Fibroblast of skin of left quadriceps (primary cell): ENCODE results near the gene GALNS.
"Not testable (repeated sequence)": the region's sequence is repeated elsewhere in the genome, so short reads cannot be mapped to it uniquely, and the experiment has no call there.

Source experiments
- DNase-seq, 2 experiments: peaks; one replicate each; pipeline ENCODE4 v3.0.0-alpha.2; 2013; ENCODE audit warnings: low read depth in 2 of 2

The GALNS gene

DNA sequence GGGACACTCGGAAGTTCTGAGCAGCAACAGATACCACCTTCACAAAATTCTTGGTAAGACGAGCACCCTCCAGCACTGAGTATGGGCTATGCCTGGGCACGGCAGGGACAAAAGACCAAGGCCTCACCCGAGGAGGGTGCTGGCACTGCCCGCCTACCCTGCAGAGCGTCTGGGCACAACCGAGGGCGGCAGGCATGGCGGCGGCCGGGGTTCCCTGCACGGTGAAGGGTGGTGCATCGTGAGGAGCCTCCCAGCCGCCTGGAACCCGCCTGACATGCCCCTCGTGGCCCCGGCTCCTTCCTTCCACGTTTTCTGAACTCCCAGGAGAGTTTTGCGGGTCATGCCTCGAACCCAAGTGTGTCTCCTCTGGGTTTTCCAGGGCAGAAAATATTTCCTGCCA lies 18.9 kb downstream of the GALNS start:
- no peak for DNase-seq

DNA sequence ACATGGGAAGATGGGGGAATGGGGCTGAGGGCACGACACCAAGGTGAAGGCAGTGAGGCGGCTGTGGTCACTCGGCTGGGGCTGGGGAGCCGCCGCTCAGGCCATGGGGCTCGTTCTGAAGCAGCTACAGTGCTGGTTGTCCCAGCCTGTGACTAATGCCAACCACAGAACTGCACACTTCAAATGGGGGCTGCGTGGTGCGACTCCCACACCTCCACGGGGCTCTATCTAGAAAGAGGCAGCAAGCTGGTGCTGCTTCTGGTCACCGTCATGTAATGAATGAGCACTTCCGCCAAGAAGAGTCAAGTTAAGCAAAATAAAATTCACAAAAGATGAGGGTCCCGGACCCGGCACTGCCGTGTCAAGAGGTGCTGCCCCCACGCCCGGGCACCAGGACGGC lies 20.0 kb downstream of the GALNS start:
- DNase-seq = no peak

- DNase-seq = no peak
Measured at GRCh38 chr16:88835818-88836217, 20.9 kb downstream of the GALNS start.

GRCh38 chr16:88835383-88835782 lies 21.4 kb downstream of the GALNS start:
- no peak for DNase-seq

DNA sequence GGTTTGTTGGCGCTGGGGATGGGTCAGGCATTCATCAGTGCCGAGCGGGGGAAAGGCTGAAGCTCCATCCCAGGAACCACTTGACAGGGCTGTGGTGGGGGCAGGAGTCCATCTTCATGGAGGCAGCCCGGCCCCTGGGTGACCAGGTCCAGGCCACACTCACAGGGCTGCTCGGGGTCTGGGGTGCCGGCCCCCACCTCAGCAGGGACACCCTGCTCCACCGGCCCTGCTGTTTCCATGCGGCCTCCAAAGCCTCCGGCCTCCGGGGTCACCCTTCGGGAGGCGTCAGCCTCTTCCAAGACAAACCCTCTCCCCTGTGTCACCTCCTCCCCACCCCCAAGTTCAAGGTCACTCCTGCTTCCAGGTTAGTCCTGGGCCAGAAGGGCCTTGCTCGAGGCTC lies 22.1 kb downstream of the GALNS start:
- DNase-seq = no peak

DNA sequence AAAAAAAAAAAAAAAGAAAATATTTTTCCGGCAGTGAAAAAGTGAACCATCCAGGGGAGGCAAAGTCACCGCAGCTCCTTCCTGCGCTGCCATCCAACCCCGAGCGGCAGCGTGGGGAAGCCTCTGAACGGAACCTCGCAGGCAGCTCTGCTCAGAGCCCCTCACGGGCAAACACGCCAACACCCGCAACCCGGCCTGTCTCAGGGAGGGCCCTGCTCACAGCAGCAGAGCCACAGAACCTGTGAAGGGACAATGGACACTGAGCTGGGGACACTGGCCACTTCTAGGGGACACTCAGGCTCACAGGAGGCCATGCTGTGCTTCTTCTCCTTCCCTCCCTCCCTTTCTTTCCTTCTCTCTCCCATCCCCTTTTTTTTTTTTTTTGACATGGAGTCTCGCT lies 23.7 kb downstream of the GALNS start:
- DNase-seq = no peak

DNA sequence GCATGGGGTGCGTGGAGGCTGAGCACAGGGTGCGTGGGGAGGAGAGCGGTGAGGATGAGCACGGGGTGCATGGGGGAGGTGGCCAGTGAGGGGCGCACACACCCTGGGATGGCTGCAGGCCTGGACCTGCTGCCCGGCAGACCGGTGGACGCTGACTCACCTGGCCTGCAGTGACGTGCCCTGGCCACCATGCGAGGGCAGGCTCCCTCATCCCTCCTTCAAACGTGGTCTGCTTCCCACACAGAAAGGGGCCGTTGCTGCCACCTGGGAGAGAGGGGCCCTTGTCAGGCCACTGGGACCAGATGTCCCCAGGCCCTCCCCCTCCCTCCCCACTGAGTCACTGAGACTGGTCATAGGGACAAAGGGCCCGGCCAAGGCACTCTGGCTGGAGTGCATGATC lies 24.9 kb downstream of the GALNS start:
- no peak for DNase-seq

DNA sequence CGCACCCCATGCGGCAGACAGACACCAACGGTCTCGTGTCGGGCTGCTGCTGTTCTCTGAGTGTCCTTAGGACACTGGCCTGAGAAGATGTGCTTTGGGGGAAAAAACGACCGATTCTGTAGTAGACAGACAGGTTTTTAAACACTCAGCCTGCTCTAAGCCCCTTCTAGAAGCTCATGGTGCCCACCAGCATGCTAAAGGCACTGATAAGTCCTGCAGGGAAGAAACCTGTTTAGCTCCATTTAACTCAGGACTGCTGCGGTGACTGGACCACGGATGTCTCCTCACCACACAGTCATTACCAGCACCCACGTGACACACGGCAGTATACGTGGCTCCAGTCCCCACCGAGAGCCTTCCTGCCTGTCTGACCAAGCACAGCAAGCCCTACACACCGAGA lies 26.0 kb downstream of the GALNS start:
- DNase-seq = no peak

DNA sequence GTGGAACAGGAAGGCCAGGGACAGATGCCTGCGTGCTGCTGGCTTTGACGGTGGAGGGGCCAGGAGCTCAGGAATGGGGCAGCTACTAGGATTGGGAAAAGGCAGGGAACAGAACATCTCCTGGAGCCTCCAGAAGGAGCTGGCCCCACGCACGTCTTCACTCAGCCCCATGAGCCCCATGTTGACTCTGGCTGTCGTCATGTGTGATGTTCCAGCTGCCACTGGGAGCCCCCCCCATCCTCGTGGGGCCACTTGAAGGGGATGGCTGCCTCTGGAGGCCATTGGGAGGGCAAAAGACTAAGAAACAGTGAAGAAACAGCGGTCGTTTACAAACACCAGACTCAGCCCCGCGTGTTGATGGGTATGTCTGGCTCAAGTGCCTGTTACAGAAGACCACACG lies 26.5 kb downstream of the GALNS start:
- no peak for DNase-seq

DNA sequence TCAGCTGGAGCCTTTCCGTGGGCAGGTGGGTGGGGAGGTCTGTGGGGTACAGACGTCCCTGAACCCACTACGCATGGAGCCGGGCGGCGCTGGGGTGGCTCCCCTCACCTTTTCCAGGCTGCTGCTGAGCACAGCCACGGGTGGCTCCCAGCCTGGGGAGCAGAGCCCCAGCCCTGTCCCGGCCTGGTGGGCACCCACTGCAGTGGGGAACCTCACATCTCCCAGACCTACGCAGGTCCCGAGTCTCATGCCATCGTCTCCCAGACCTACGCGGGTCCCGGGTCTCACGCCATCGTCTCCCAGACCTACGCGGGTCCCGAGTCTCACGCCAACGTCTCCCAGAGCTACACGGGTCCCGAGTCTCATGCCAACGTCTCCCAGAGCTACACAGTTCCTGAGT lies 28.0 kb downstream of the GALNS start:
- DNase-seq = no peak

DNA sequence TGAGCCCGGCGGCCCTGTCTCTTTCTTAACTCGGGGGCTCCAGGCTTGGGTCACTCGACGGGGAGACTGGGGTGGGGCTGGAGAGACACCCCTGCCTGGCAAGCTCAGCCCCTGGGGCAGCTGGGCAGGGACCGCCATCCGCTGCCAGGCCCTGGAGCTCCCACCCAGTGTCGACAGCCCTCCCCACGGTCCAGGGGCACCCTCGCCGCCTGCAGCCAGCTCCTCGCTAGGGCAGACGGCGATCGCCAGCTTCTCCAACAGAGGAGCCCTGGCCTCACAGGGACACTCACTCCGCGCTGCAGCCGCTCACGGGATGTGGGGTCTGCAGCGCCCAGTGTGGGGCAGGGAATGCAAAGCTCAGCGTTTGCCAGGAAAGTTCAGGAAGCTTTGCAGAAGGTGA lies 29.0 kb downstream of the GALNS start:
- no peak for DNase-seq

GRCh38 chr16:88826070-88826840 lies 30.5 kb downstream of the GALNS start:
- DNase-seq = no peak

DNA sequence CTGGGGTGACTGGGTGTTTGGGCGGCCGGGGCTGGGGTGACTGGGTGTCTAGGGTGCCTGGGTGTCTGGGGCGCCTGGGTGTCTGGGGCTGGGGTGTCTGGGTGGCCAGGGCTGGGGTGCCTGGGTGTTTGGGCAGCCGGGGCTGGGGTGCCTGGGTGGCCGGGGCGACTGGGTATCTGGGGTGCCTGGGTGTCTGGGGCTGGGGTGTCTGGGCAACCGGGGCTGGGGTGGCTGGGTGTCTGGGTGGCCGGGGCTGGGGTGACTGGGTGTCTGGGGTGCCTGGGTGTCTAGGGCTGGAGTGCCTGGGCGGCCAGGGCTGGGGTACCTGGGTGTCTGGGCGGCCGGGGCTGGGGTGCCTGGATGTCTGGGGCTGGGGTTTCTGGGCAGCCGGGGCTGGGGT lies 31.6 kb downstream of the GALNS start:
- no peak for DNase-seq

DNA sequence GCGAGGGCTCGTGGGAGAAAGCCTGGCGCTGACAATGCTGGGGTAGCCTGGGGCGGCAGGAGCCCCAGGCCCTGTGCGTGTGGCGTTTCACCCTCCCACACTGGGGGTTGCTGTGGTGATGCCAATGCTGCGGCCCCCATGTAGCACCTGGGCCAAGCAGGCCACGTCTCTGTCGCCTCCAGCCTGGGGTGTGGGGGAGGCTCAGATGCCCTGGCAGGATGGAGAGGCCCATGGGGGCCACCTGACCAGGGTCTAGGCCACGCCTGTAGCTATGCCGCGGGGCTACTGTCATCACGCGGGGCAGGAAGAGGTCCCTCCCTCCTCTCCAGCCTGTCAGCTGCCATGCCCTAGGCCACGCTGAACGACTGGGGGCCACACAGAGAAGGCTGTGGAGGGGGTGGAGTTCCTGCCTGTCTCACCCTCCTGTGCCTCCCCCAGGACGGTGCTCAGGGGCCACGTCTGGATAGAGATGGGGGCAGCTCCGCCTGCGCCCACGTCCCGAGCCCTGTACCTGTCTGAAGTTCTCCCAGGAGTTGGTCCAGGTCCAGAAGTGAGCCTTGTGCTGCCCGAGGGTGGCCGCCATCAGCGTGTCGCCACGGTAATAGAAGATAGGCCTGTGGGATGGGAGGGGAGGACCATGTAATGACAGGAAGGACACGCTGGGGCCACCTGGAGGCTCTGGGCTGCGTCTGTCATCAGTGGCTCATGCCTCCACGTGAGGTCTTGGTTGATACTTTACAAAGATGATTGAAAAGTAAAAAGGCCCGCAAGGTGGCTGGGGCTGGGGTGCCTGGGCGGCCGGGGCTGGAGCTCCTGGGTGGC lies 32.3 kb downstream of the GALNS start:
- no peak for DNase-seq

DNA sequence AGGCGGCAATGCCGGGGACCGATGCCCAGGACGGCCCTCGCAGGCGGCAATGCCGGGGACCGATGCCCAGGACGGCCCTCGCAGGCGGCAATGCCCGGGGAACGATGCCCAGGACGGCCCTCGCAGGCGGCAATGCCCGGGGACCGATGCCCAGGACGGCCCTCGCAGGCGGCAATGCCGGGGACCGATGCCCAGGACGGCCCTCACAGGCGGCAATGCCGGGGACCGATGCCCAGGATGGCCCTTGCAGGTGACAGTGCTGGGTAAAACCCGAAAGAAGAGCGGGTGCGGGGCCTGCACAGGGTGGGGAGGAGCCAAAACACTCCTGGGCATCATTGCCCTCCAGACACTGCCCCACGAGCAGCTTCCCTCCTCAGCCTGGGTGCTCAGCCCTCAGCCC lies 33.1 kb downstream of the GALNS start:
- DNase-seq = not testable (repeated sequence)

- no peak for DNase-seq
Measured at GRCh38 chr16:88822281-88823040, 34.3 kb downstream of the GALNS start.

- no peak for DNase-seq
Measured at GRCh38 chr16:88821168-88821850, 35.4 kb downstream of the GALNS start.

DNA sequence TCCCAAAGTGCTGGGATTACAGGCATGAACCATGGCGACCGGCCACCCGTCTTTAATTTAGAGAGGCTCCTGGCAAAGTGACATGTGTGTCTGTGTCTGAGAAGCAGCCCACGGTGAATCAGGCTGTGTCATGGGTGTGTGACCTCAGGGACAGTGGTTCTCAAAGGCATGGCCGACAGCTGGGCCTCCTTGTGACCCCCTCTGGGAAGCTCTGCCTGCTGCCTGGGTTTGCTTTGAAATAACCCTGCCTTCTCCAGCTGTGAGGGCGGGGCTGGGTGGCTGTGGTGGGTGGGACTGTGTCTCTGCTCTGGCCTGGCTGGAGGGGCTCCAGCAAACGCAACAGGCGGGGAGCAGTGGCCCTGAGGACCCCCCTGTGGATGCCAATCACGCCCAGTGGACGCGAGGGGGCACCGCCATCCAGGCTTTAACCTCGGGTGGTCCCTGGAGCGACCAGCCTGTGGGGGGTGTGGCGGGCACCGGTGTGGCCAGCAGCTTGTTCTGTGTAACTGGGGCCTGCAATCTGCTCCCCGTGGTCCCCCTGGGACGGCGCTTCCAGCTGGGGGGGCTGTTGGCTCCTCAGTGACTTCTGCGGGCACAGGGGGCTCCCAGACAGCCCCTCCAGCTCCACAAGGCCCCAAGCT lies 36.2 kb downstream of the GALNS start:
- no peak for DNase-seq

- DNase-seq = no peak
Measured at GRCh38 chr16:88819126-88819525, 37.6 kb downstream of the GALNS start.

DNA sequence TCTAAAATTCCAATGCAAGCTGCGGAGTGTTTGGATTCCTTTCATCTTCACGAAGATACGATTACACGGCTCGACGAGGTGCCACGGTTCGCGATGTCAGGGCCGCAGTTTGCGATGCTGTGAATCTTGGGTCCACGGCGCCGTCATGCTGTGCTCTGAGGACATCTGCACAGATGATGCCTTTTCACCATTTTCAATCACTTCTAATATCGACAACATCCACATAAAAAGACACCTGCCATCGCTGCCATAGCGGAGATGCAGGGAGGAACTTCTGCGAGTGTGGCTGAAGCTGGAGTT lies 38.2 kb downstream of the GALNS start:
- no peak for DNase-seq

DNA sequence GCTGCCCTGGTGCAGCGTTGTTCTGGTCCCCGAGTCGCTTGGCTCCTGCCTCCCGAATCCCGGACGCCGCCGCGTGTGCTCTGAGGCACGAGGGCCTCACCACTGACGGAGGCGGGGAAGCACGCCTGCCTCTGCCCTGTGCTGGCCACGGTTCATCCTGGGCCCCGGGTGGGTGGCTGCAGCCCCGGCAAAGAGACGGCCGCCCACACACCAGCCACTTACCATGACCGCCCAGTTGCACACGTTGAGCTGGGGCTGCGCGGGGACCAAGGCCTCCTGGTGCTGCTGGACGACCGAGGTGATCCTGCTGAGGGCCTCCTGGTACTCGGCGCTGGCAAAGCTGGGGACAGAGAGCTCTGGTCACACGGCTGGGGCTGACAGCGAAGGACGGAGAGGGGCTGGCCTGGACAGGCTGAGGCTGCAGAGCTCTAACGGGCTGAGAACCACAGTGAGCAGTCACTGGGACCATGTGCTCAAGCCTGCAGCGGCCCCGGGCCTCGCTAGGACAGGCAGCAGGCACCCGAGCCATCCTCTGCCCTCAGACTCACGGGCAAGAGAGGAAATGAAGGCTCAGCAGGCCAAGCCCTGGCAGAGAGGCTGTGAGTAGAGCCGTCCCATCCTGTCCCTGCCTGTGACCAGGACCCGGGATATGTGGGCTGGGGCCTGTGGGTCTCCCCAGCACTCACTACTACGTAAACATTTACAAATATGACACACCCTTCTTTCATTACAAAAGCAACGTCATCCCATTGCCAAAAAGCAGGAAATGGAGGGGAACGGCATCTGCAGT lies 38.8 kb downstream of the GALNS start:
- DNase-seq = no peak
